Medulla oblongata (tissue), 1 donor: ENCODE measurements around the gene NOX3.
"Not testable (repeated sequence)": the region's sequence is repeated elsewhere in the genome, so short reads cannot be mapped to it uniquely, and the experiment has no call there.

Source experiments
- DNase-seq: peaks from one replicate; pipeline ENCODE4 v3.0.0-alpha.2; 2015; ENCODE audit errors: extremely low spot score

Gene NOX3

GRCh38 chr6:155455766-155456165 is at the start of gene NOX3:
Gene NOX3 (minus strand): TSS chr6:155455839. CDS start chr6:155455800, 39 bp downstream.
- no peak for DNase-seq

GRCh38 chr6:155504848-155505607 is 49.4 kb upstream of the NOX3 start:
- DNase-seq = no peak

- DNase-seq = no peak
Measured at GRCh38 chr6:155502393-155502792, 46.8 kb upstream of the NOX3 start.

- DNase-seq = no peak
Measured at GRCh38 chr6:155499574-155499973, 43.9 kb upstream of the NOX3 start.

- DNase-seq = no peak
Measured at GRCh38 chr6:155498370-155498769, 42.7 kb upstream of the NOX3 start.

- no peak for DNase-seq
Measured at GRCh38 chr6:155497273-155497672, 41.6 kb upstream of the NOX3 start.

- DNase-seq = peak; percentile 37
Measured at GRCh38 chr6:155495011-155495768, 39.6 kb upstream of the NOX3 start.

- no peak for DNase-seq
Measured at GRCh38 chr6:155493694-155494143, 38.1 kb upstream of the NOX3 start.

- no peak for DNase-seq
Measured at GRCh38 chr6:155493026-155493693, 37.5 kb upstream of the NOX3 start.

- no peak for DNase-seq
Measured at GRCh38 chr6:155492061-155492735, 36.6 kb upstream of the NOX3 start.

- DNase-seq = no peak
Measured at GRCh38 chr6:155491421-155491820, 35.8 kb upstream of the NOX3 start.

GRCh38 chr6:155488197-155488596 is 32.6 kb upstream of the NOX3 start:
- not testable (repeated sequence) for DNase-seq

GRCh38 chr6:155487371-155488130 is 31.9 kb upstream of the NOX3 start:
- no peak for DNase-seq

GRCh38 chr6:155486721-155487294 is 31.2 kb upstream of the NOX3 start:
- DNase-seq = no peak

- DNase-seq = no peak
Measured at GRCh38 chr6:155485756-155486155, 30.1 kb upstream of the NOX3 start.

GRCh38 chr6:155483858-155484257 is 28.2 kb upstream of the NOX3 start:
- no peak for DNase-seq

- DNase-seq = no peak
Measured at GRCh38 chr6:155481215-155481614, 25.6 kb upstream of the NOX3 start.

- DNase-seq = no peak
Measured at GRCh38 chr6:155473741-155474140, 18.1 kb upstream of the NOX3 start.

GRCh38 chr6:155472886-155473285 is 17.2 kb upstream of the NOX3 start:
- no peak for DNase-seq

GRCh38 chr6:155470979-155471616 is 15.5 kb upstream of the NOX3 start:
- DNase-seq = not testable (repeated sequence)
